SK-N-SH (cell line): Measurements from ENCODE around the gene TTC38. TPM values are rescaled to one million over a fixed set of nuclear protein-coding genes. Genes with fewer than 3 reads are reported as not detected.

Source experiments
- CHD2 ChIP-seq: fragments of 150-350 bp; IDR thresholded peaks from 2 replicates; pipeline ENCODE4 v1.6.1; 2018; ENCODE audit warnings: low read length; ENCODE audit not compliant: partially characterized antibody
- EP300 ChIP-seq, 2 experiments: IDR thresholded peaks; 2 replicates each; pipeline versions ENCODE4 v1.4.0 to v1.6.1; 2012; ENCODE audit warnings: borderline replicate concordance in 1 of 2, low read depth in 1 of 2, low read length in 1 of 2
- EZH2phosphoT487 ChIP-seq: fragments of 200-600 bp; sonication (generic); IDR thresholded peaks from 2 replicates; pipeline ENCODE4 v1.6.1; 2017; ENCODE audit warnings: low read depth, mixed run types, mild to moderate bottlenecking, antibody characterized with exemption, moderate library complexity, borderline replicate concordance
- FOSL2 ChIP-seq: IDR thresholded peaks from 2 replicates; pipeline ENCODE4 v1.4.0; 2012; ENCODE audit warnings: low read depth, mild to moderate bottlenecking, moderate library complexity, borderline replicate concordance
- FOXJ3 ChIP-seq: sonication (generic); formaldehyde crosslinking; IDR thresholded peaks from 2 replicates; pipeline ENCODE4 v1.5.1; 2020; ENCODE audit warnings: mild to moderate bottlenecking, missing genetic modification reagents
- FOXM1 ChIP-seq: IDR thresholded peaks from 2 replicates; pipeline ENCODE4 v1.4.0; 2012; ENCODE audit warnings: low read depth, mild to moderate bottlenecking
- GABPA ChIP-seq: IDR thresholded peaks from 2 replicates; pipeline ENCODE4 v1.4.0; 2012; ENCODE audit warnings: low read depth, mild to moderate bottlenecking
- GATA2 ChIP-seq: sonication (generic); formaldehyde crosslinking; IDR thresholded peaks from 2 replicates; pipeline ENCODE4 v1.5.0; 2020; ENCODE audit warnings: mild to moderate bottlenecking, missing genetic modification reagents
- JUND ChIP-seq: IDR thresholded peaks from 2 replicates; pipeline ENCODE4 v1.4.0; 2012
- MXI1 ChIP-seq: IDR thresholded peaks from 2 replicates; pipeline ENCODE4 v1.6.1; 2012; ENCODE audit warnings: mild to moderate bottlenecking, low read depth, low read length, improper control_type of control experiment
- NFIC ChIP-seq: IDR thresholded peaks from 2 replicates; pipeline ENCODE4 v1.4.0; 2012; ENCODE audit warnings: borderline replicate concordance
- NRF1 ChIP-seq: IDR thresholded peaks from 2 replicates; pipeline ENCODE4 v1.6.1; 2012; ENCODE audit warnings: low read depth, mild to moderate bottlenecking, low read length
- POLR2AphosphoS5 ChIP-seq: IDR thresholded peaks from 2 replicates; pipeline ENCODE4 v1.6.1; 2012; ENCODE audit warnings: low read depth, low read length
- RAD21 ChIP-seq: IDR thresholded peaks from 2 replicates; pipeline ENCODE4 v1.6.1; 2012; ENCODE audit warnings: mild to moderate bottlenecking, low read length
- RXRA ChIP-seq: IDR thresholded peaks from 2 replicates; pipeline ENCODE4 v1.4.0; 2012; ENCODE audit warnings: low read depth, mild to moderate bottlenecking, borderline replicate concordance
- TAF1 ChIP-seq: IDR thresholded peaks from 2 replicates; pipeline ENCODE4 v1.6.1; 2012; ENCODE audit warnings: low read depth, mild to moderate bottlenecking, low read length, moderate library complexity, borderline replicate concordance
- TCF12 ChIP-seq: IDR thresholded peaks from 2 replicates; pipeline ENCODE4 v1.4.0; 2012
- TEAD4 ChIP-seq: IDR thresholded peaks from 2 replicates; pipeline ENCODE4 v1.4.0; 2012; ENCODE audit warnings: mild to moderate bottlenecking, borderline replicate concordance; ENCODE audit not compliant: insufficient read depth
- USF1 ChIP-seq: IDR thresholded peaks from 2 replicates; pipeline ENCODE4 v1.4.0; 2012; ENCODE audit warnings: low read depth, borderline replicate concordance
- YY1 ChIP-seq: IDR thresholded peaks from 2 replicates; pipeline ENCODE4 v1.4.0; 2012; ENCODE audit warnings: low read depth, mild to moderate bottlenecking
- polyA plus RNA-seq, 3 experiments: library from polyadenylated mRNA; depleted of rRNA; stranded (reverse); fragments of >200 nt; gene quantifications; 2 replicates each; pipeline ENCODE4 v1.2.3, GENCODE V29; 2012
- TF ChIP-seq, protein P1 (sequence below): fragments of 150-350 bp; IDR thresholded peaks from 2 replicates; pipeline ENCODE4 v1.6.1; 2016; ENCODE audit warnings: mild to moderate bottlenecking, low read depth, low read length
- TF ChIP-seq, protein P2 (sequence below): IDR thresholded peaks from 2 replicates; pipeline ENCODE4 v1.4.0; 2012; ENCODE audit warnings: low read depth
- TF ChIP-seq, protein P3 (sequence below): fragments of 200-600 bp; sonication (generic); IDR thresholded peaks from 2 replicates; pipeline ENCODE4 v1.6.1; 2017; ENCODE audit warnings: antibody characterized with exemption, mild to moderate bottlenecking, moderate library complexity

The TTC38 gene
- polyA plus RNA-seq, 1 of the 3 experiments (the other 2 are of a cell fraction) = 24.0 TPM

DNA sequence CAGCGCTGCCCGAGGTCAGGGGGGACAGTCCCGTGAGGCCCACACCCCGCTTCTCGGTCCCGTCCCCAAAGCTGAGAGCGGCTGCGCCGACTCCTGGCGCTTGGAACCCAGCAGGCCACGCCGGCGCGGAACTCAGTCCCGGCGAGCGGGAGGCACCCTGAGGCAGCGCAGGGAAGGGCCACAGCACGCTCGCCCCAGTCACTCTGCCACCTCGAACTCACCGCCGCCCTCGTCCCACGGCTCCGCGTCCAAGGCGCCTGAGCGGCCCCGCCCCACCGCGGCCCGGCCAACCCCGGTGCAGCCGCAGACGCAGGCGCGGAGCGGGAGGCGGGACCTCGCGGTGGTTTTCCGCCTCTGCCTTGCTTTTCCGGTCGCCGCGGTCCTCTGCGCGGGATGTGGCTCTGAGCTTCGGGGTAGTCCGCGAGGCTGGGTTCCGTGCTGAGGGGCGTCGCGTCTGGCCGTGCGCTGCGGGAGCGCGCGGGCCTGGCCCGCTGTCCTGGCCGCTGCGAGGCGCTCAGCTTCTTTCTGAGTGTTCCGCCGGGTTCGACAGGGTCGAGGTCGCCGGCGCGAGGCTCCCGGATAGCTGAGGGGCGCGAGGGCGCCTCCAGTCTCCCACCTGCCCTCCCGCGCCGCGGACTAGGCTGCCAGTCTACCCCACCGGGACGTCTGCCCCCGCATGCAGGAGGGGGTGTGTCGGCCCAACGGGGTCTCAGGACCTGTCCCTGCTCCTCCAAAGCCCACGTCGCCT is 17.6 kb upstream of the TTC38 start, which contains the start of gene CDPF1 (continued):
- no peak for TF ChIP-seq YY1
- no peak for TF ChIP-seq USF1
- TF ChIP-seq RXRA = no peak
- TF ChIP-seq NFIC = no peak; the same call in 1 of the 2 replicates
- TF ChIP-seq FOXM1 = no peak
- peak; percentile 77 for TF ChIP-seq TAF1
- TF ChIP-seq FOXJ3 = peak; percentile 53; the same call in 1 of the 2 replicates
- TF ChIP-seq EZH2phosphoT487 = no peak
- TF ChIP-seq, protein P1, sequence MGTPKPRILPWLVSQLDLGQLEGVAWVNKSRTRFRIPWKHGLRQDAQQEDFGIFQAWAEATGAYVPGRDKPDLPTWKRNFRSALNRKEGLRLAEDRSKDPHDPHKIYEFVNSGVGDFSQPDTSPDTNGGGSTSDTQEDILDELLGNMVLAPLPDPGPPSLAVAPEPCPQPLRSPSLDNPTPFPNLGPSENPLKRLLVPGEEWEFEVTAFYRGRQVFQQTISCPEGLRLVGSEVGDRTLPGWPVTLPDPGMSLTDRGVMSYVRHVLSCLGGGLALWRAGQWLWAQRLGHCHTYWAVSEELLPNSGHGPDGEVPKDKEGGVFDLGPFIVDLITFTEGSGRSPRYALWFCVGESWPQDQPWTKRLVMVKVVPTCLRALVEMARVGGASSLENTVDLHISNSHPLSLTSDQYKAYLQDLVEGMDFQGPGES = no peak
- TF ChIP-seq FOSL2 = no peak
- peak; percentile 86 for TF ChIP-seq NRF1
- peak; percentile 74 for TF ChIP-seq MXI1
- TF ChIP-seq TCF12 = no peak
- no peak for TF ChIP-seq EP300 (IDR thresholded peaks at IDR 0.05; ENCODE audit: borderline replicate concordance in 1 of 2, low read depth in 1 of 2, low read length in 1 of 2)
- no peak; the same call in 1 of the 2 replicates for TF ChIP-seq RAD21
- TF ChIP-seq, protein P2, sequence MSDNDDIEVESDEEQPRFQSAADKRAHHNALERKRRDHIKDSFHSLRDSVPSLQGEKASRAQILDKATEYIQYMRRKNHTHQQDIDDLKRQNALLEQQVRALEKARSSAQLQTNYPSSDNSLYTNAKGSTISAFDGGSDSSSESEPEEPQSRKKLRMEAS = peak; percentile 97
- TF ChIP-seq GATA2 = no peak
- TF ChIP-seq JUND = no peak
- peak; percentile 89 for TF ChIP-seq POLR2AphosphoS5
- TF ChIP-seq, protein P3, sequence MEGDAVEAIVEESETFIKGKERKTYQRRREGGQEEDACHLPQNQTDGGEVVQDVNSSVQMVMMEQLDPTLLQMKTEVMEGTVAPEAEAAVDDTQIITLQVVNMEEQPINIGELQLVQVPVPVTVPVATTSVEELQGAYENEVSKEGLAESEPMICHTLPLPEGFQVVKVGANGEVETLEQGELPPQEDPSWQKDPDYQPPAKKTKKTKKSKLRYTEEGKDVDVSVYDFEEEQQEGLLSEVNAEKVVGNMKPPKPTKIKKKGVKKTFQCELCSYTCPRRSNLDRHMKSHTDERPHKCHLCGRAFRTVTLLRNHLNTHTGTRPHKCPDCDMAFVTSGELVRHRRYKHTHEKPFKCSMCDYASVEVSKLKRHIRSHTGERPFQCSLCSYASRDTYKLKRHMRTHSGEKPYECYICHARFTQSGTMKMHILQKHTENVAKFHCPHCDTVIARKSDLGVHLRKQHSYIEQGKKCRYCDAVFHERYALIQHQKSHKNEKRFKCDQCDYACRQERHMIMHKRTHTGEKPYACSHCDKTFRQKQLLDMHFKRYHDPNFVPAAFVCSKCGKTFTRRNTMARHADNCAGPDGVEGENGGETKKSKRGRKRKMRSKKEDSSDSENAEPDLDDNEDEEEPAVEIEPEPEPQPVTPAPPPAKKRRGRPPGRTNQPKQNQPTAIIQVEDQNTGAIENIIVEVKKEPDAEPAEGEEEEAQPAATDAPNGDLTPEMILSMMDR = no peak
- no peak for TF ChIP-seq TEAD4
- TF ChIP-seq CHD2 = peak; percentile 19
- TF ChIP-seq GABPA = peak; percentile 79
